Retinal pigment epithelial cell (primary cell): ENCODE data around the gene FGF14.

ENCODE experiments used
- DNase-seq: peaks from one replicate; pipeline ENCODE4 v3.0.0-alpha.2; 2010; ENCODE audit warnings: low read depth
- H3K4me3 ChIP-seq: 2 replicates; pipeline ENCODE4 v1.5.1; 2011; ENCODE audit warnings: mild to moderate bottlenecking, low read length, control low read depth, moderate library complexity
- CTCF ChIP-seq: conservative IDR thresholded peaks from 2 replicates; pipeline ENCODE4 v1.5.1; 2011; ENCODE audit warnings: low read depth, low read length, control low read depth, inconsistent platforms

Gene FGF14

GRCh38 chr13:101795025-101795424, 606.8 kb downstream of the FGF14 start:
- no peak for TF ChIP-seq CTCF
- no peak overlapping the region for H3K4me3 ChIP-seq
- DNase-seq = no peak

GRCh38 chr13:101792189-101792588, 609.7 kb downstream of the FGF14 start:
- no peak for DNase-seq
- no peak overlapping the region for H3K4me3 ChIP-seq
- no peak for TF ChIP-seq CTCF

- DNase-seq = no peak
- peak; percentile 73 for TF ChIP-seq CTCF
- no peak overlapping the region for H3K4me3 ChIP-seq
These were observed 616.0 kb downstream of the FGF14 start for GRCh38 chr13:101785858-101786257.

- no peak for TF ChIP-seq CTCF
- no peak for DNase-seq
- H3K4me3 ChIP-seq = no peak overlapping the region
These were observed 617.5 kb downstream of the FGF14 start for GRCh38 chr13:101784313-101784712.

- no peak for TF ChIP-seq CTCF
- DNase-seq = no peak
- no peak overlapping the region for H3K4me3 ChIP-seq
These were observed 618.3 kb downstream of the FGF14 start for GRCh38 chr13:101783554-101783953.

- H3K4me3 ChIP-seq = no peak overlapping the region
- TF ChIP-seq CTCF = no peak
- DNase-seq = no peak
These were observed 621.6 kb downstream of the FGF14 start for GRCh38 chr13:101780211-101780610.

GRCh38 chr13:101779147-101779546, 622.7 kb downstream of the FGF14 start:
- DNase-seq = no peak
- no peak for TF ChIP-seq CTCF
- H3K4me3 ChIP-seq = no peak overlapping the region
